ENCODE results near the gene SIGLEC9.

Gene SIGLEC9

DNA sequence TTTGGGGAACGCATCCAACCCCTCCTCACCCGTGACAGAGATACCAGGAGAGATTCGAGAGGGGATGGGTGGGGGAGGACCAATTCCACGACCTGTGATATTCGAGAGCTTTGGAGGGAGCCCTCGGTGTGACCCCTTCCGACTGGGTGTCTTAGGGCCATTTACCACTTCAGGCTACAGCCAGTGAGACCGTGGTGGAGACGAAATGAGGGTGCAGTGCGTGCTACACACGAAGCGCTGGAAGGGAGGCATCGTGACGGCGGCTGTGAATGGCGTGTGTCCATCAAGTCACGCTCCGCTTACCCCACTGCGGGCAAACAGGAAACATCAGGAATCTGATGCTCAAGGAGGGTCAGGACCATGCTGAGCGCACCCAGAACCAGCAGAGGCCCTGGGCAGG is 26.9 kb upstream of the SIGLEC9 start:
- DNase-seq, result no peak

DNA sequence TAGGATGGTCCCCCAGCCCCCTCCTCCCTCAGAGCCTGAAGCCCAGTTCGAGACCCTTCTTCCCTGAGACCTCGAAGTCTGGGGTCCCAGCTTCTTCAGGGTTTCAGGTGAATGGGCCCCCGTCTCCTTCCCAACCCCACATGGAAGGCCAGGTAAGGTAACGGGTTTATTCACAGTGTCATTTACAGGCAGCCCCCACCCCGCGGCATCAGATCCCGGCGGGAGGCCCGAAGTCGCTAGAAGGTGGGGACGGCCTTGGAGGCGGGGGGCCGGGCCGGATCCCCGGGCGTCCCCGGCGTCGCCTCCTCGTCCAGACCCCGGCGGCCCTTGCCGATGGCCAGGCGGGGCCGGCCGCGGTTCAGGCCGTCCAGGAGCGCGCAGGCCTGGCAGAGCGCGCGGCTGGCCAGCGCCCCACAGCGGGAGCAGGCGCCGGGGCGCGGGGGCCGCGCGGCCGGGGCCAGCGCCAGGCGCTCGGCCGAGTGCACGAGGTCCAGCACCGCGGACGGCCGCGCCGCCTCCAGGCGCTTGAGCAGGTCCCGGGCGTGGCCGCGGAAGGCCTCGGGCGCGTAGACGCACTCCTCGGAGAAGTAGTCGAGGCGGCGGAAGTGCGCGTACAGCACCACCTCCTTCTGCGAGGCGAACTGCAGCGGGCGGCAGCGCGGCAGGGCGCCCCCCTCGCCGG is 26.2 kb upstream of the SIGLEC9 start:
- no peak for DNase-seq

DNA sequence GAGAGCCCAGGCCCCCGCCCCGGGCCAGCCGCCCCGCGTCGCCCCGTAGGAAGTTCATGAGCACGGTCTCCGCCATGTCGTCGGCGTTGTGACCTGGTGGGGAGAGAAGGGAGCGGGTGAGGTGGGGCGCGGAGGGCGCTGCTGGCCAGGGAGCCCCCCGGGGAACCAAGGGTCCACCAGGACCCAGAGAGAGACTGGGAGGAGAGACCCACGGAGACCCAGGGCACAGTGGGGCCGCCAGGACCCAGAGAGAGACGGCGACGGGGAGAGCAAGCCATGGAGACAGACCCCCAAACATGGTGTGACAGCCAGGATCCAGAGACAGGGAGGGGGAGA is 25.7 kb upstream of the SIGLEC9 start:
- DNase-seq, result no peak

DNA sequence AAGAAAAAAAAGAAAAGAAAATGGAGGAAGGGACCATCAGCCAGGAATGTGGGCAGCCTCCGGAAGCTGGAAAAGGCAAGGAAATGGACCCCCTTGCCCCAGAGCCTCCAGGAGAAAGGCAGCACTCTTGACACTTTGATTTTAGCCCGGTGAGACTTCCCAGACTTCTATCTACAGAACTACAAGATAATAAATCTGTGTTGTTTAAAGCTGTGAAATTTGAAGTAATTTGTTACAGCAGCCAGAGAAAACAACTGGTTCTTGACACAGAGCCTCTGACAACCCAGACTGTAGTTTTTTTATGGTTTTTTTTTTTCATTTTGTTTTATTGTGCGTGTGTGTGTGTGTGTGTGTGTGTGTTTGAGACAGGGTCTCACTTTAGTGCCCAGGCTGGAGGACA is 24.1 kb upstream of the SIGLEC9 start:
- no peak for DNase-seq

DNA sequence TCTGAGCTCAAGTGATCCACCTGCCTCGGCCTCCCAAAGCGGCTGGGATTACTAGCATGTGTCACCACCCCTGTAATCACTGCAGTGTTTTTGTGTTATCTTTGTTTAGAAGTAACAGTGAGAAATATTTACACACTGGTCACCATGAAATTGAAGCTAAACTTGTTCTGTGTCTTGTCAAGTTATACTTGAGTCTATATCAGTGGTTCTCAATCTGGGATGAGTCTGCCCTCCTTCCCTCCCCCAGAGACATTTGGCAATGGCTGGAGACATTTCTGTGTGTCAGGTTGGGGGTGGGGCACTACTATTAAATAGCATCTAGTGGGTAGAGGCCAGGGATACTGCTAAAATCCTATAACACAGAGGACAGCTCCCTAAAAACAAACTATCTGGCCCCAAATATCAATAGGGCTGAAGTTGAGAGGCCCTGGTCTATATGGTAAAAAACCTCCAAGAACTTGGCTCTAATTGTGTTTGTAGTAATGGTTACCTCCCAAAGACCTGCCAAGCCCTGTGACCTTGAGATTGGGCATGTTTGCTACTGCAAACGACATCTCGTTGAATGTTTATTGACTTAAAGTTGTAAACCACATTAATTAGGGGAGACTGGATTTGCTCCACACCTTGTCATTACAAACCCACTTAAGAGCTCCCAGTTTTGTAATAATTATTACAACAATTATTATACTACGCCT is 23.4 kb upstream of the SIGLEC9 start:
- DNase-seq, result no peak

DNA sequence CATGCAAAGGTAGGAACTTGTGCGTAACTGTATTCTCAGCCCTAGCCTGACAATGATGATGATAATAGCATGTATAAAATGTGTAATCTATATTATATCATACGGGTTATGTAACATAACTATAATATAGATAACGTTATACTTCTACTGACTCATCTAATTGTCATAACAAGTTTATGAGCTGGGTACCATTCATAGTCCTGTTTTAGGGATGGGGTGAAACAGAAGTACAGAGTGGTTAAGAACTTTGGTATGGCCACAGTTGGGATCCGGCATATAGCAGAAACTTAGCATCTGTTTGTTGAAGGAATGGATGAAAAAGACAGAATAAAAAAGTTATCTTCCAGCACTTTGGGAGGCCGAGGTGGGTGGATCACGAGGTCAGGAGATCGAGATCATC is 21.7 kb upstream of the SIGLEC9 start:
- no peak for DNase-seq

DNA sequence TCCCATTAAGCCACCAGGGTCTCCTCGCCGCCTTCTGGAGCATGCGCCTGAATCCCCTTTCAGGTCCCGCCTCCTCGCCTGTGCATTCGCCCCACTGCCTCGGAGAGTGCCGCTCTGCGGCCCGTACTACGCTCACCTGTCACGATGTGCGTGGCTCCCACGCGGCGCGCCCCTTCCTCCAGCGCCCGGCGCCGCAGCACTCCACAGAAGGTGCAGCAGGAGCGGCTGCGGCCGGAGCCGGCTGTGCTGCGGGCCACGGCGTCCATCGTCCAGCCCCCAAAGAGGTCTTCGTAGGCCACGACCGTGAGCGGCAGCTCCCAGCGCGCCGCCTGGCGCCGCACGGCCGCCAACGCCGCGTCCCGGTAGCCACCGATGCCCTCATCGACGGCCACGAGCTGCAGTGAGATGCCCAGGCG is 20.8 kb upstream of the SIGLEC9 start:
- DNase-seq, result no peak

DNA sequence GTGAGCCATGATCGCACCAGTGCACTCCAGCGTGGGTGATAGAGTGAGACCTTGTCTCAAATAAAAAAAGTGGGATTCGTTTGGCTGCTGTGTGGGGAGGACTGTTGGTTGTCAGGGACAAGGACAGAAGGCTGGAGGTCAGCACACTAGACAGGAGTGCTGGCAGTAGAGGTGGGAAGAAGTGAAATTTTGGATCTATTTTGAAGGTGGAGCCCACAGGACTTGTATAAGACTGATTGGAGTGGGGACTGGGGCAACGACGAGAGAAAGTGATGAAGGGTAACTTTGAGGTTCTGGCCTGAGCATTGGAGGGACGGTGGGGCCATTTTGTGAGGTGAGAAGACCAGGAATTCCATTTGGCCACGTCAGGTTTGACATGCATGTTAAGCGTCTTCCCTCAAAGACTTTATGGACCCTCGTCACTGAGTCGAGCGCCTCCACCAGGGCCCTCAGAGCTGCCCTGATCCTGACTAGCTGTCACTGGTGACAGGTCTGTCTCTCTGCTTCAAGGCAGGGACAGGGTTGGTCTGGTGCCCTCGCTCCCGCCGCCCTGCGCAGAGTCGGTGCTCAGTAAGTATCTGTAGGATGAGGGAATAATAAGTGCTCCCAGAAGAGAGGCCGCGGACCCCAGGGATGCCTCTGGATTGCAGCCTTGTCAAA is 17.2 kb upstream of the SIGLEC9 start:
- DNase-seq, result no peak

DNA sequence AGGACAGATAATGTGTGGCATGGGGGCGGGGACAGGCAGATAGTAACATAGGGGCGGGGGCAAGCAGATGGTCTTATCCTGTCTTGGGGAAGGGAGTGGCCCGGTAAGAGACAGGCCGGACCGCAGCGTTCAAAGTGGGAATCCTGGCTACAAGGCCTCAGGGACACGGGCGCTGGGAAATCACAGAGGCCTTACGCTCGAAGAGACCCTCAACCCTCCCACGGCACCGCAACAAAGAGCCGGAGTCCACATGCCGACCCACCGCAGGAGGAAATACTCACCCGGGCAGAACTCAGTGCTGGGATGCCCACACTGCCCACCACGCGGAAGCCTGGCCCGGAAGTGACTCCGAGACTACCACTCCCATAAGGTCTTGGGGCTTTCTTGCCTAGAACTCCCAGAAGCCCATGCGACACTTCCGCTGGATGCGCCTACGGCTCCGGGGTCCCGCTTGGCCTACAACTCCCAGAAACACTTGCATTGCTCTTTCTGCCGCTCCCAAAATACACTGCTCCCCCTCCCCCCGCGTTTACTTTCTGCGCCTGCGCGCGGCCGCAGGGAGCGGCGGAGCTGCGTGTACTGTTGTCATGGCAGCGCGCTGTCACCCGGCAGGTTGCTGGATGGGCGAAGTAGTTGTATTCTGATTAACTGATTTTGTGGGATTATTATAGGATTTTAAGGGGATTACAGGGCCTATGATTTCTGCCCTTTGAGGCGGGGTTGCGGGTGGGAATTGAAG is 16.5 kb upstream of the SIGLEC9 start, which contains the start of gene CTU1:
Gene CTU1, minus strand, starts transcription at position 344 of the 739 bp plus-strand sequence. CDS start 3,840 bp downstream, outside the sequence.
- DNase-seq, result peak; percentile 98

DNA sequence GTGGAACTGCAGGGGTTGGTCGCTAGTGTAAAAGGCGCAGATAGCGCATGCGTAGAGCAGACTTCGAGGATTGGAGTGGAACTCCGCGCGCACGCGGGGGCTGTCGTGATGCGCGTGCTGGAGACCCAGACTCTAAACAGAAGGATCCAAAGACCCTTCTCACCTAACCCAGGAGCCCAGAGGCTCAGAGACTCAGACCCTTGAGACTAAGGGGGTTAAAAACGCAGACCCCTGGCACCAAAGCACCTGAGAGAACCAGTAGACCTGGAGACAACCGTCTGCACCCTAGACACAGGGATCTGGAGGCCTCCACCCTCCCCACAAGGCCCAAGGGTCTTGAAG is 15.9 kb upstream of the SIGLEC9 start:
- DNase-seq, result no peak

DNA sequence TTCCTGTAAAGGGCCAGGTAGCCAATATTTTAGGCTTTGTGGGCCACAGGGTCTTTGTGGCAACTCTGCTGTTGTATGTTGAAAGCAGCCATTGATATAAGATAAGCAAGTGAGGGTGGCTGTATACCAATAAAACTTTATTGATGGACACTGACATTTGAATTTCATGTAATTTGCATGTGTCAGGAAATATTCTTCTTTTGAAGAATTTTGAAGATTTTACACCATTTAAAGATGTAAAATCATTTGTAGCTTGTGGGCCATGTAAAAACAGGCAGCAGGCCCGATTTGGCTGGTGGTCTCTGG is 14.1 kb upstream of the SIGLEC9 start:
- no peak for DNase-seq

DNA sequence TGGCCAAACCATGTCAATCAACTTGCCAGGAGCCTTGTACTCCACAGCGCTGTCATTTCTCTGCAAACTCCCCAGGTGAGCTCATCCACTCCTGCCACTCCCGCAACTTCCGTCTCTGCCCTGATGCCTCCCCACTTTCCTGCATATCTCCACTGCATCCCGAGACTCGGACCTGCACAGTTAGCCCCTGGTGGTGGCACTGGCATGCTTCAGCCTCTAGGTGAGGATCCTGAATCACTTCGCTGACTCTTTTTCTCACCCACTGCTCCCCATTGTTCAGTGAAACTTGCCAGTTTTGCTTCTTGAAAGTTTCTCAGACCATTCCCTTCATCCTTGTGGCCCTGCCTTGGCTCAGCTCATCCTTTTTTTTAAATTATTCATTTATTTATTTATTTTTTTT is 13.1 kb upstream of the SIGLEC9 start:
- DNase-seq, result no peak

DNA sequence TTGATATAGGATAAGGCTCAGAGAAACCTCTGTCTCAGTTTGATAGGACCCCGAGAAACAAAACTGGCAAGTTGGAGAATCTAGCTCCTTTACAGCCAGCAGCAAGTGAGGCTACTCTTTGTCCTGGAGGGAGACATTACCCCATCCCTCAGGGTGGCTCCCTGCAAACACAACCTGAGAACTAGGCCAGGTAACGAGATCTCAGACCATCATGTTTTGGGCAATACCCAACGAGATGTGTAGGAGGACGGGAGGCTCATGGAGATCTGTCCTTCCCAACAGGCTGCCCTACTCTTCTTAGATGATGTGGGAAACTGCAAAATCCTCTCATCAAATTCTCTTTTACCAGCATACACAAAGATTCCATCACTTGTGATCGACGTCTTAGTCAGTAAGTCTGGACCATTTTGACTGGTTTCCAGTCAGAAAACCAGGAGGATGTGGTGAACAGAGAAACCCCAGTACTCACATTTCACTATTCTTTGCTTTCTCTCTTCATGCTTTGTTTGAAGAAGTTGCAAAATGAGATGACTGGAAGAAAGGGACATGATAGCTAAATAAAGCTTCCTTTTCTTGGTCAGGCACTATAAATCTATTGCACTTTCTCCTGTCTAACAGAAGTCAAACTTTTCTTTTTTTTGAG is 10.5 kb upstream of the SIGLEC9 start:
- no peak for DNase-seq

DNA sequence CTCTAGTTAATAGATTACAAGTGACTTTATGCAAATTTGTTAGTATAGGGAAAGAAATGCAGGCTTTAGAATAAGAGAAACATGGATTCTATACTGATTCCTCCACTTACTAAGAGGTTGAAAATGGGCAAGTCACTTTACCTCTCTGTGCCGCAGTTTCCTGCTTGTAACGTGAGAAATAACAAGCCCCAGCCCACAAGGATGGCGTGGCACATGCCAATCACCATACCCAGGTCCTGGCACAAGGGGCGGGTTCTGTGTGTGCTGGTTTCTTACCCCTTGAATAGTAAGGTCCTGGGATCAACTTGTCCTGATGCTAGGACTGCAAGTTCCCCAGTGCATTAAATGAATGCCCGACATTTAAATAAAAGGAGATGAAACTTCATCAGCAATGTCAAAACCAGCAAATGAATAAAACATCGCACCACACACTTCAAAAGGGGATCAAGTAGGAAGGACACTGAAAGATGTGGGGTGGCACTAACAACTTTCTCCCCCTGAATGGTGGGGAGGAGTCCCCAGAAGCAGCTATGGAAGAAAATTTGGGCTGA is 7.9 kb upstream of the SIGLEC9 start:
- DNase-seq, result no peak

DNA sequence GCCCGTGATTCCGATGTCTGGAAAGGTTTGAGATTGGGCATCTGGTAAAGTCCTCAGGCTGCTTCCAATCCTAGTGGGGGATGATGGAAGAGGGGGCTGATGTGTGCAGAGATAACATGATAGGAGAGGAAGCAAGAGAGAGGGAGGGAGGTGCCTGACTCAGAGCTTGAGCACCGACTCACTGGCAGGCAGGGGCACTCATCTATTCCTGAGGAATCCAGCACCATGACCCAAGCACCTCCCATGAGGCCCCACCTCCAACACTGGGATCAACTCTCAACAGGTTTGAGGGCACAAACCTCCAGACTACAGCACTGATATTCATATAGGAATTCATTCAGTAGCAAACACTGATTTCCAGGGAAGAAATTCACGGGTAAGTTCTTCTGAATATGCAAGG is 5.6 kb upstream of the SIGLEC9 start:
- no peak for DNase-seq

DNA sequence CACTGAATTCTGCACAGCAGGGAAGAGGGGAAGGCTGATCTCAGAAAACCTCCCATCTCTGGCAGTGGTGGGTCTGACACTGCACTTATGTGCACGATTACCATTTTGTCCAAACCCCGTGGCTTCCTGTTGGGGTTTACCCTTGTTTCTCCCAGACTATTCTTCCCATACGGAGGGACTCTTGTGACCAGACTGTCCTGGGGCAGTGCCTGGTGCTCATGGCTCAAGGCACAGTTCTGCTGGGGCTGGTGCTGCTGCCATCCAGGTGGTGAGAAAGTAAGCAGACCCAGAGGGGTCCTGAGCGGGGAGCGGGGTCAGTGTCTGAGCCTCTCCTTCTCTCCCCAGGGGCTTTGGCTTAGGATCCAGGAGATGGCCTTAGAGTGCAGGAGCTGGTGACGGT is 5.1 kb upstream of the SIGLEC9 start:
- DNase-seq, result no peak

DNA sequence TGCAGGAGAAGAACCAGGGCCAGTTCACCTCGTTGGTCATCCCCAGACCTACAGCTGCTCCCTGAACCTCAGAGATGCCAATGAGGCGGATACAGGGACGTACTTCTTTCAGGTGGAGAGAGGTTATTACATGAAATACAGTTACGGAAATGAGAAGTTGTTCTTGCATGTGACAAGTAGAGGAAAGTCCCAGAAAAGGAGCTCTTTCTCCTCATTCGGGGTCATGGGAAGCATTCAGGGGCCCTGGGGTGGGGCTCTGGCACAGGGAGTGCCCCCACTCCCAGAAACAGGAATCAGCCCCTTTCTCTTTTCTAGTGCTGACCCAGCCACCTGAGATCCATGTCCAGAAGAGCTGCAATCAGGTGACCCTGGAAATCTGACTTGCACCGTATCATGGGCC is 4.5 kb upstream of the SIGLEC9 start:
- no peak for DNase-seq

DNA sequence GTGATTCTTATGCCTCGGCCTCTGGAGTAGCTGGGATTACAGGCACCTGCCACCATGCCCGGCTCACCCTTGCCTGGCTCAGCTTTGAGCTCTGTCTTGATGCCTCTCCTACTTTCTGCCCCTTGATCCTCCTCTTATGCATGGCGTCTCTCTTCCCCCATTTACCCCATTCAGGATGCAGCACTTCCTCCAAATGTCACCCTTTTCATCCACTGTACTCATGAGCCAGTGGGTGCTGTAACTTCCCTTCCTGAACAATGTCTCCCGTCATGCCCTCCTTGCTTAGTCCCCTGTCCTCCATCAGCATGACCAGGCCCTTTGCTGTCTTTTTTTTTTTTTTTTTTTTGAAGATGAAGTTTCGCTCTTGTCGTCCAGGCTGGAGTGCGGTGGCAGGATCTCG is 3.4 kb upstream of the SIGLEC9 start:
- no peak for DNase-seq

DNA sequence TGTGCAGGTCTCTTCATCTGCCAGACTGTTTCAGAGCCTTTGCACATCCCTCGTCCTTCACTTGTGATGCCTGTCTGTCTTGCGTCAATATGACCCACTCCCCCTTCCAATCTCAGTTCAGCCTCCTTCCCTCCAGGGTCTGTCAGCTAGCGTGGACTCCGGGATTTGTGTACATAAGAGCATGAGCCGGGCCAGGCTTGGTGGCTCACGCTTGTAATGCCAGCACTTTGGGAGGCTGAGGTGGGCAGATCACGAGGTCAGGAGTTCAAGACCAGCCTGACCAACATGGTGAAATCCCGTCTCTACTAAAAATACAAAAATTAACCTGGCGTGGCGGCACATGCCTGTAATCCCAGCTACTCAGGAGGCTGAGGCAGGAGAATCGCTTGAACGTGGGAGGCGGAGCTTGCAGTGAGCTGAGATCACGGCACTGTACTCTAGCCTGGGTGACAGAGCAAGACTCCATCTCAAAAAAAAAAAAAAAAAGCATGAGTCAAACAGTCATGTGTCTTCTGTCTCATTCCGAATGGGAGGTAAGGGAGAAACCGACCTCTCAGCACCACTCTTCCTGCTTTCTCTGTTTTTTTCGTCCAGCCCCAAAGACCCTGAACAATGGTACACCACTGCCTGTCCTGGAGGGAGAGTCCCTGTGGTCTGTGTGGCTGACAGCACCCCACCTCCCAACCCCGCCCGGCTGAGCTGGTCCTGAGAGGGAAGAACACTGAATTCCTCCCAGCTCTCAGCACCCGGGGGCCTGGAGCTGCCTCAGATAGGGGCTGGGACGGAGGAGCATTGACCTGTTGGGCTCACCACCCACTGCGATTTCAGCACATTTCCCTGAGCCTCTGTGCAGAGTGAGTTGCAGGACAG is 2.4 kb upstream of the SIGLEC9 start:
- no peak for DNase-seq

DNA sequence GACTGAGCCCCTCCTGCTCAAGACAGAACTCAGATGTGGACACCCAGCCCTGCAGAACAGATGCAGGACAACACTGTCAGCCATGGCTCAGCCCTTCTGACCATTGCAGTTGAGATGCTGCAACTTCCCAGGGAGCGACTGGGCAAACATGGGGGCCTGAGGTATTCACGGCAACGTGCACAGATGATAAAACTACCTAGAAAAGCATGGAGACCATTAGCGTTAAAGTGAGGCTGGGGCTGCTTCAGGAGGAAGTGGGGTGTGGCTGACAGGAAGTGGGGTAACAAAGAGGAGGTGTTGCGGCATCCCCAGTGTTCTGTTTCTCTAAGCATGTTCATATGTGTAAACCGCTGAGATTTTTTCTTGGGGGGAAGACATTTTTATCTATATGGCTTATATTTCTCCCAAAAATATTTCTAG is 1.3 kb upstream of the SIGLEC9 start:
- DNase-seq, result no peak

DNA sequence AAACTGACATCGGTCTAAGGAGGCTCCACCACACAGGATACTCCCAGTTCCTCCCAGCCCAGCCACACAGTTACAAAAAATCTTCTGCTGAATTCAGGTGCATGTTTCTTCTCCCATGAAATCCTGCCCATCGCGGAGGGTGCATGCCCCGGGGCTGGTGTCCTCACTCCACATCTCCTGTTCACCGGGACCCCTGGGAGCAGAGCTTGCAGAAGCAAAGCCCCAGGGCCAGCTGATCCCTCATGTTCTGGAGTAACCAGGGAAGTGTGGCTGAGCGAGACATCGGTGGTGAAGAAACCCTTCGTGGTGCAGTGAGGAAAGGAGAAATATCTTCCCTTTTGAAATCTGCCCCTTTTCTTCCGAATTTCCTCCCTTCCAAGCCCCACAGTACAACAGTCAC is 904 bp upstream of the SIGLEC9 start:
- no peak for DNase-seq

DNA sequence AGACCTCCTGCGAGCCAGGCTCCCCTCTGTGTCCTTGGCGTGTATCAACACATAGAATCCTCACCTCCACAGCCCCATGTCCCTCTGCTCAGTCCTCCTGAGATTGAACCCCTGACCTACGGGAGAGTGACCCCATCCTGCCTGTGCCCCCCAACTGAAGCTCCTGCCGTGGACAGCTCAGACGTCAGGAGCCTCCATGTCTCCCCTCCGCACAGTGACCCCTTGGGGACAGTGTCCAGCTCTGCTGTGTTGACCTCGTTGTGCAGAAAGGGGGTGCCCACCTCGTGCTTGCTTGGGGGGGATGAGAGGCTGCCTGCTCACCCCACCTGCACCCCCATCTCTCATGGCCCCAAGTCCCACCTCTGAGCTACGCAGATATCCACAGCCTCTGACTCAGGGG is 490 bp upstream of the SIGLEC9 start:
- DNase-seq, result no peak

Measured in NCI-H1694 treated with DMSO at 0.1 percent for 48 hours (cell line).